ENCODE results near the gene SAGE1.
"Not testable (repeated sequence)": the region's sequence is repeated elsewhere in the genome, so short reads cannot be mapped to it uniquely, and the experiment has no call there.

DNA sequence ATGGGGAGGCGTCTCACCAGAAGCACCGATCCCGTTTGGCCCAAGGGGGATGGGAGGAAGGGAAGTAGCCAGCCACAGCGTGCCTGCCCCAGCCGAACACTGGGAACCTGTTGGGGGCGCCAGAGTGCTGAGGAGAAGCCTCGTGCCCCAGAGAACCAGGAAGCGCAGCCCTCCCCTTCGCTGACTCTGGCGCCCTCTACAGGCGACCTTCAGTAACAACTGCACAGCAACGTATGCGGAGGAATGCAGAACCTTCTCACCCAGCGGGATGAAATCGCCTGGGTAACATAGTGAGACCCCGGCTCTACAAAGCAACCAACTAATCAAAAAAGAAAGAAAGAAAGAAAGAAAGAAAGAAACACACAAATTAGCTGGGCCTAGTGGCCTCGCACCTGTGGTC, 21.8 kb upstream of the SAGE1 start, which contains the start of gene CT45A9:
- not testable (repeated sequence) for TF ChIP-seq MAX (IDR thresholded peaks at IDR 0.05); CTCF (IDR thresholded peaks at IDR 0.05 in 2 of 3, conservative IDR thresholded peaks at IDR 0.05 in 1 of 3; ENCODE audit: borderline replicate concordance in 1 of 3, insufficient read depth in 1 of 3, low read depth in 2 of 3, low read length in 2 of 3); ZFX (IDR thresholded peaks at IDR 0.05); POLR2A (IDR thresholded peaks at IDR 0.05; ENCODE audit: borderline replicate concordance, extremely low read depth, insufficient read depth, insufficient read length); CEBPB (IDR thresholded peaks at IDR 0.05; ENCODE audit: low read depth); REST (IDR thresholded peaks at IDR 0.05; ENCODE audit: low read depth)

Data from HCT116 (cell line).